OCI-LY1 (cell line): ENCODE data around the gene PTPRG.
"Not testable (repeated sequence)": the region's sequence is repeated elsewhere in the genome, so short reads cannot be mapped to it uniquely, and the experiment has no call there.

ENCODE experiments used
- H2AFZ ChIP-seq: fragments of 200-600 bp; sonication (generic), shearing (Covaris generic); 2 replicates; pipeline ENCODE4 v1.6.0; 2014; ENCODE audit warnings: antibody characterized with exemption, mild to moderate bottlenecking, low read length
- H3F3A ChIP-seq: fragments of 200-600 bp; sonication (generic), shearing (Covaris generic); 2 replicates; pipeline ENCODE4 v1.6.0; 2014; ENCODE audit warnings: mild to moderate bottlenecking, antibody characterized with exemption, low read length, moderate library complexity; ENCODE audit not compliant: insufficient read depth
- H3K27ac ChIP-seq: fragments of 200-600 bp; sonication (generic); 2 replicates; pipeline ENCODE4 v1.5.1; 2014; ENCODE audit warnings: low read length, mixed run types, mild to moderate bottlenecking, low read depth; ENCODE audit not compliant: poor library complexity, severe bottlenecking
- H3K27me3 ChIP-seq: fragments of 200-600 bp; sonication (generic); 2 replicates; pipeline ENCODE4 v1.6.0; 2014; ENCODE audit warnings: antibody characterized with exemption, mild to moderate bottlenecking, low read length, moderate library complexity; ENCODE audit not compliant: insufficient read depth
- H3K36me3 ChIP-seq: fragments of 200-600 bp; sonication (generic); 2 replicates; pipeline ENCODE4 v1.6.1; 2014; ENCODE audit warnings: mild to moderate bottlenecking, antibody characterized with exemption, low read length, moderate library complexity, mixed read lengths; ENCODE audit not compliant: insufficient read depth
- H3K4me1 ChIP-seq: fragments of 200-600 bp; sonication (generic); 2 replicates; pipeline ENCODE4 v1.5.1; 2014; ENCODE audit warnings: mild to moderate bottlenecking, low read length, moderate library complexity; ENCODE audit not compliant: insufficient read depth, severe bottlenecking
- H3K4me2 ChIP-seq: fragments of 200-600 bp; sonication (generic), shearing (Covaris generic); 2 replicates; pipeline ENCODE4 v1.6.1; 2014; ENCODE audit warnings: low read length
- H3K4me3 ChIP-seq: fragments of 200-600 bp; sonication (generic); 2 replicates; pipeline ENCODE4 v1.5.1; 2014; ENCODE audit warnings: low read length, low read depth, mild to moderate bottlenecking, mixed read lengths; ENCODE audit not compliant: poor library complexity, severe bottlenecking
- H3K79me2 ChIP-seq: fragments of 200-600 bp; shearing (Covaris generic); 2 replicates; pipeline ENCODE4 v1.6.1; 2016; ENCODE audit warnings: mixed run types, low read length, mixed read lengths; ENCODE audit not compliant: insufficient read depth
- H3K9ac ChIP-seq: fragments of 200-600 bp; sonication (generic), shearing (Covaris generic); 2 replicates; pipeline ENCODE4 v1.6.1; 2014; ENCODE audit warnings: mild to moderate bottlenecking, low read length, mixed read lengths
- H3K9me2 ChIP-seq: fragments of 200-600 bp; sonication (generic), shearing (Covaris generic); 2 replicates; pipeline ENCODE4 v1.6.1; 2014; ENCODE audit warnings: low read depth, mild to moderate bottlenecking, low read length, mixed read lengths
- H3K9me3 ChIP-seq: fragments of 200-600 bp; shearing (Covaris generic); 2 replicates; pipeline ENCODE4 v1.6.1; 2014; ENCODE audit warnings: low read length, mixed read lengths
- H4K20me1 ChIP-seq: fragments of 200-600 bp; sonication (generic), shearing (Covaris generic); 2 replicates; pipeline ENCODE4 v1.6.0; 2016; ENCODE audit warnings: mild to moderate bottlenecking, low read length; ENCODE audit not compliant: insufficient read depth
- CTCF ChIP-seq: fragments of 200-600 bp; sonication (generic), shearing (Covaris generic); IDR thresholded peaks from 2 replicates; pipeline ENCODE4 v1.5.1; 2017; ENCODE audit warnings: mild to moderate bottlenecking, antibody characterized with exemption, low read length, moderate library complexity, mixed read lengths
- EZH2 ChIP-seq: fragments of 200-600 bp; sonication (generic), shearing (Covaris generic); IDR thresholded peaks from 2 replicates; pipeline ENCODE4 v1.8.0; 2017; ENCODE audit warnings: borderline replicate concordance, mixed run types, mild to moderate bottlenecking, antibody characterized with exemption, low read length, moderate library complexity, mixed read lengths

The PTPRG gene

DNA sequence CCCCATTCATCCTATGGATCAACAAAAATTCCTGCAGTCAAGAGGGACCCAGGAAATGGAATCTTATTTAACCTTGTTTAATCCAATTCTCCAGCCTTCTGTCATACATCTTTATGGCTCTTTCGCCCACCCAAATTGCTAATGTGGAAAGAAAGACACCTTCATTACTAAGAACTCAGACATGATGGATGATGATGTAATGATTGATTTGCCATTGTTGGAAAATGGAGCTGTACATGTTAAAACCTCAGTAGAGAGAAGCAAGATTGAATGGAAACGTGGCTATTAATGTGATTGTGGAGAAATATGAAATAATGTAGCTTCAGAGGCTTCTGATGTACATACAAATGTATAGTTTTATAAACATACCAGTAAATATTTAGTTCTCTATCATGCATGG, 15.7 kb upstream of the PTPRG start:
- TF ChIP-seq CTCF = no peak
- no peak for TF ChIP-seq EZH2
- H4K20me1 ChIP-seq = no peaks in the 10 kb centered on the region
- H3K27ac ChIP-seq = no peak overlapping the region
- no peaks in the 10 kb centered on the region for H3K9me3 ChIP-seq
- no peaks in the 10 kb centered on the region for H3K36me3 ChIP-seq
- H3K4me1 ChIP-seq = no peaks in the 10 kb centered on the region
- no peaks in the 10 kb centered on the region for H3F3A ChIP-seq
- no peak overlapping the region for H3K4me3 ChIP-seq
- H3K9me2 ChIP-seq = no peaks in the 10 kb centered on the region
- no peak overlapping the region for H3K4me2 ChIP-seq
- no peak overlapping the region for H3K9ac ChIP-seq
- H3K27me3 ChIP-seq = no peaks in the 10 kb centered on the region
- no peaks in the 10 kb centered on the region for H3K79me2 ChIP-seq
- no peak overlapping the region for H2AFZ ChIP-seq

- H3K4me2 ChIP-seq = no peak overlapping the region
- TF ChIP-seq CTCF (no peak), EZH2 (no peak)
- no peak overlapping the region for H3K27ac ChIP-seq
- H3K9me2 ChIP-seq = no peaks in the 10 kb centered on the region
- no peaks in the 10 kb centered on the region for H3K79me2 ChIP-seq
- H3K4me1 ChIP-seq = no peaks in the 10 kb centered on the region
- no peaks in the 10 kb centered on the region for H3F3A ChIP-seq
- no peak overlapping the region for H3K9ac ChIP-seq
- H3K27me3 ChIP-seq = no peaks in the 10 kb centered on the region
- H3K36me3 ChIP-seq = no peaks in the 10 kb centered on the region
- no peak overlapping the region for H3K4me3 ChIP-seq
- no peaks in the 10 kb centered on the region for H3K9me3 ChIP-seq
- no peaks in the 10 kb centered on the region for H4K20me1 ChIP-seq
- H2AFZ ChIP-seq = no peak overlapping the region
Observed at GRCh38 chr3:61547625-61548024, 13.7 kb upstream of the PTPRG start.

GRCh38 chr3:61552704-61553103, 8.7 kb upstream of the PTPRG start:
- H3K27me3 ChIP-seq, H3K4me2 ChIP-seq, H3F3A ChIP-seq, H3K4me1 ChIP-seq, H4K20me1 ChIP-seq, H3K9me3 ChIP-seq, H3K9me2 ChIP-seq, H3K4me3 ChIP-seq, H3K9ac ChIP-seq, H3K27ac ChIP-seq, H2AFZ ChIP-seq, H3K36me3 ChIP-seq, H3K79me2 ChIP-seq: not testable (repeated sequence)

- no peak for TF ChIP-seq EZH2
- TF ChIP-seq CTCF = no peak
- Histone ChIP-seq H3K36me3 (no peaks in the 10 kb centered on the region), H3F3A (no peaks in the 10 kb centered on the region), H3K4me3 (no peak overlapping the region), H3K27me3 (no peaks in the 10 kb centered on the region), H3K9me2 (no peaks in the 10 kb centered on the region), H4K20me1 (no peaks in the 10 kb centered on the region), H3K9ac (no peak overlapping the region), H2AFZ (no peak overlapping the region), H3K4me1 (no peaks in the 10 kb centered on the region), H3K9me3 (no peaks in the 10 kb centered on the region), H3K79me2 (no peaks in the 10 kb centered on the region), H3K27ac (no peak overlapping the region), H3K4me2 (no peak overlapping the region)
Observed at GRCh38 chr3:61559136-61559731, 2.1 kb upstream of the PTPRG start.
